Suprapubic skin (tissue), 4 donors: ENCODE data around the gene FER. TPM values are rescaled to one million over a fixed set of nuclear protein-coding genes. Genes with fewer than 3 reads are reported as not detected.

ENCODE experiments used
- DNase-seq, 2 donors: peaks; one replicate each; pipeline ENCODE4 v3.0.0-alpha.2; 2019; ENCODE audit warnings: low spot score in 2 of 2
- H3K27ac ChIP-seq: fragments of 200-600 bp; sonication (generic); one replicate; pipeline ENCODE4 v1.5.1; 2019
- H3K27me3 ChIP-seq: fragments of 200-600 bp; sonication (generic); one replicate; pipeline ENCODE4 v1.5.1; 2019
- H3K36me3 ChIP-seq: fragments of 200-600 bp; sonication (generic); one replicate; pipeline ENCODE4 v1.5.1; 2019
- H3K4me1 ChIP-seq: fragments of 200-600 bp; sonication (generic); one replicate; pipeline ENCODE4 v1.5.1; 2019
- H3K4me3 ChIP-seq: fragments of 200-600 bp; sonication (generic); one replicate; pipeline ENCODE4 v1.5.1; 2019; ENCODE audit warnings: mild to moderate bottlenecking
- H3K9me3 ChIP-seq: fragments of 200-600 bp; sonication (generic); one replicate; pipeline ENCODE4 v1.5.1; 2019
- CTCF ChIP-seq, 2 donors: fragments of 200-600 bp in 1 of 2; fragments of 450-650 bp in 1 of 2; sonication (generic) in 1 of 2; IDR thresholded peaks; one replicate each; pipeline ENCODE4 v1.5.1; 2016 to 2019; ENCODE audit warnings: antibody characterized with exemption in 2 of 2, mild to moderate bottlenecking in 1 of 2, moderate library complexity in 1 of 2
- EP300 ChIP-seq: sonication (generic); formaldehyde crosslinking; IDR thresholded peaks from one replicate; pipeline ENCODE4 v1.6.1; 2017; ENCODE audit warnings: antibody characterized with exemption
- POLR2A ChIP-seq, 2 donors: fragments of 450-650 bp; IDR thresholded peaks; one replicate each; pipeline ENCODE4 v1.6.1; 2017; ENCODE audit warnings: antibody characterized with exemption in 2 of 2, mild to moderate bottlenecking in 2 of 2, moderate library complexity in 2 of 2
- POLR2AphosphoS5 ChIP-seq, 3 donors: sonication (generic); formaldehyde crosslinking; IDR thresholded peaks; one replicate each; pipeline ENCODE4 v1.6.1; 2017; ENCODE audit warnings: antibody characterized with exemption in 3 of 3
- WGBS: methylation state at CpG from one replicate; pipeline ENCODE4 v1.1.5; 2018; 5-methylcytosine and 5-hydroxymethylcytosine counted together
- total RNA-seq, 4 donors: library from RNA; depleted of rRNA; stranded (reverse); fragments of >200 nt; gene quantifications; one replicate each; pipeline ENCODE4 v1.1.0, GENCODE V29; 2016

Gene FER
- total RNA-seq, 4 donors from 2014 or later, result 16.1 to 29.9 (median 23.3) TPM

DNA sequence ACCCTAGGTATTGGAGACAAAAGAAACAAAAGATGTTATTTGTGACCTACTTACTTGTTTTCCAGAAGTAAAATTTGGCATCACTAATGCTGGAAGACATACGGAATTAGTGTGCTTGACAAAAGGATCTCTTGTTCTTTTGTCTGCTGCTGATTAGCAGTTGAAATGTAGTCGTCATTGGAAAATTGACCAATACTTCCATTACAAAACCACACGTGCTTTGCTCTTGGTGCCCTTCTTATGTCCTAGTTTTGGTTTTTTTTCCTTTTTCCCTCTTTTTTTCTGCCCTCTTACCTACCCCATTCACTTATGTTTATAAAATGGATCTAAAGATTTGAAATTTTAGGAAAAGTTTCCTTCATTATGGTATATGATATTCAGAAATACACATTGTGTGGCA lies 197.4 kb downstream of the FER start:
- H3K4me1 ChIP-seq, result no peaks in the 10 kb centered on the region
- TF ChIP-seq EP300 (no peak), POLR2AphosphoS5 (IDR thresholded peaks at IDR 0.05) (no peak), CTCF (IDR thresholded peaks at IDR 0.05) (no peak), POLR2A (IDR thresholded peaks at IDR 0.05) (no peak)
- no peaks in the 10 kb centered on the region for H3K9me3 ChIP-seq
- H3K4me3 ChIP-seq, result no peak overlapping the region
- H3K27me3 ChIP-seq, result no peaks in the 10 kb centered on the region
- no peak for DNase-seq
- H3K36me3 ChIP-seq, result no peaks in the 10 kb centered on the region
- 59% methylated on average over 3 of the region's 3 CpGs for WGBS
- no peak overlapping the region for H3K27ac ChIP-seq

DNA sequence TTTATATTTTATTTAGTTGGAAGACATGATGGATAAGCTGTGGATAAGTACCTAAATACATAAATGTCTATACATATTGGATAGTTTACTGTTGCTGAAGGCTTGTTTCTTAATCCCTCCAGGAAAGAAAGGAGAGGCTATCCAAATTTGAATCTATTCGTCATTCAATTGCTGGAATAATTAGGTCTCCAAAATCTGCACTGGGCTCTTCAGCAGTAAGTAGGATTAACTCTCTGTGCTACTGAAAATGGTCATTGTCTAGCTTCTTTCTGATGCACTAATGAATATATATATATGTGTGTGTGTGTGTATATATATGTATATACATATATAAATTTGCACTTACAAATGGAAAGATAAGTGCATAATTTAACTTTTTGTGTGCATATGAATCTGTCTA lies 198.3 kb downstream of the FER start:
- no peak for TF ChIP-seq POLR2AphosphoS5 (IDR thresholded peaks at IDR 0.05)
- no peak for TF ChIP-seq POLR2A (IDR thresholded peaks at IDR 0.05)
- TF ChIP-seq EP300, result no peak
- TF ChIP-seq CTCF (IDR thresholded peaks at IDR 0.05), result no peak
- 83% methylated on average over 1 of the region's 1 CpG for WGBS
- H3K9me3 ChIP-seq, result no peaks in the 10 kb centered on the region
- H3K4me3 ChIP-seq, result no peak overlapping the region
- H3K36me3 ChIP-seq, result no peaks in the 10 kb centered on the region
- H3K27me3 ChIP-seq, result no peaks in the 10 kb centered on the region
- no peak overlapping the region for H3K27ac ChIP-seq
- DNase-seq, result no peak
- H3K4me1 ChIP-seq, result no peaks in the 10 kb centered on the region

GRCh38 chr5:108947164-108947563 lies 199.5 kb downstream of the FER start:
- DNase-seq, result no peak
- H3K36me3 ChIP-seq, result no peaks in the 10 kb centered on the region
- no peaks in the 10 kb centered on the region for H3K4me1 ChIP-seq
- TF ChIP-seq POLR2AphosphoS5 (IDR thresholded peaks at IDR 0.05) (no peak), POLR2A (IDR thresholded peaks at IDR 0.05) (no peak), CTCF (IDR thresholded peaks at IDR 0.05) (no peak), EP300 (no peak)
- no peak overlapping the region for H3K4me3 ChIP-seq
- no peaks in the 10 kb centered on the region for H3K27me3 ChIP-seq
- H3K27ac ChIP-seq, result no peak overlapping the region
- no peaks in the 10 kb centered on the region for H3K9me3 ChIP-seq
- 98% methylated on average over 1 of the region's 1 CpG for WGBS

DNA sequence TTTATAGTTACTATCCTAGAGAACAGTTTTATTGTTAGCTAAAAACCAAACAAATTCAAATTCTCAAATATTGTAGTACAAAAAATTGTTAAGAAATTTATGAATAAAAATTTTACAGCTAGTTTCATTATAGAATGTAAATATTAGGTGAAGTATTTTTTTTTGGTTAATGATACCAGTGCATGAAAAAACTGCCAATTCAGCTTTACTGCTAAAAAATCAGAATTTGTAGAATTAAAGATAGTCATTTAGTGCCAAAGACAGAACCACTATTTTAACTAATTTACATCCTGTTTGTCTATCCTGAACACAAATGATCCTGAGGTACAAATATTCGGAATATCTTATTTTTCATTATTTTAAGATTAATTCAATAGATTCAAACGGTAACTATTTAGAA lies 202.6 kb downstream of the FER start:
- 93% methylated on average over 2 of the region's 2 CpGs for WGBS
- TF ChIP-seq POLR2AphosphoS5 (IDR thresholded peaks at IDR 0.05), result no peak
- TF ChIP-seq POLR2A (IDR thresholded peaks at IDR 0.05), result no peak
- TF ChIP-seq CTCF (IDR thresholded peaks at IDR 0.05), result no peak
- TF ChIP-seq EP300, result no peak

DNA sequence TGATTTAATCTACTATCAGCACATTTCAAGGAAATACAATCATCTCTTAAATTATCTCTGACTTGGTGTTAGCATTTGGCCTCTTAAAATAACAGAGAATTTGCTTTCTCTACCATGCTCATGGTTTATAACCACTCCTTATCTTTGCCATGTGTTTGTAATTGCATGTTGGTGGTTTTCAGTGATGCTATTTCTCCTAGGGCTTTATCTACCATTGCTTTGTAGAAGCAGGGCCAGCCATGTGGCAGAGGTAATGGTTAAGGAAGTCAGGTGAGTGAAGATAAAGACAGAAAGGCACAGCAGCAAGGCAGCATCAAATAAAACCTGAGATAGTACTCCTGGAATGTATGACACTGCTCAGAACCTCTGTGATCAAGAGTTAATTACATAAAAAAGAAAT lies 206.2 kb downstream of the FER start:
- DNase-seq, result no peak
- Histone ChIP-seq H3K4me3 (no peak overlapping the region), H3K9me3 (no peaks in the 10 kb centered on the region), H3K4me1 (no peaks in the 10 kb centered on the region), H3K36me3 (no peaks in the 10 kb centered on the region), H3K27me3 (no peaks in the 10 kb centered on the region), H3K27ac (no peak overlapping the region)
- TF ChIP-seq CTCF (IDR thresholded peaks at IDR 0.05) (no peak), POLR2A (IDR thresholded peaks at IDR 0.05) (no peak), POLR2AphosphoS5 (IDR thresholded peaks at IDR 0.05) (no peak), EP300 (no peak)

More for the DNA sequence above, 202.6 kb downstream of the FER start:
- Histone ChIP-seq H3K4me1 (no peaks in the 10 kb centered on the region), H3K27ac (no peak overlapping the region), H3K36me3 (no peaks in the 10 kb centered on the region), H3K4me3 (no peak overlapping the region), H3K27me3 (no peaks in the 10 kb centered on the region), H3K9me3 (no peaks in the 10 kb centered on the region)
- DNase-seq, result no peak
